OCI-LY3 (cell line): ENCODE measurements around the gene EMD.
"Not testable (repeated sequence)": the region's sequence is repeated elsewhere in the genome, so short reads cannot be mapped to it uniquely, and the experiment has no call there.

ENCODE experiments used
- H2AFZ ChIP-seq: fragments of 200-600, 300-600 bp; shearing (Covaris generic); 2 replicates; pipeline ENCODE4 v1.6.0; 2014; ENCODE audit warnings: antibody characterized with exemption, low read depth, low read length
- H3K27ac ChIP-seq: fragments of 200-600, 300-600 bp; sonication (generic); 2 replicates; pipeline ENCODE4 v1.5.1; 2014; ENCODE audit warnings: mild to moderate bottlenecking, low read length, moderate library complexity, mixed read lengths
- H3K27me3 ChIP-seq: fragments of 200-600, 300-600 bp; sonication (generic); 2 replicates; pipeline ENCODE4 v1.6.1; 2014; ENCODE audit warnings: low read depth, low read length, mixed read lengths
- H3K36me3 ChIP-seq: fragments of 200-600, 300-600 bp; sonication (generic); replicated peaks from 2 replicates; pipeline ENCODE3; 2014; ENCODE audit warnings: low read depth, low read length, mixed read lengths
- H3K4me1 ChIP-seq: fragments of 300-600, 200-600 bp; sonication (generic); 2 replicates; pipeline ENCODE4 v1.6.1; 2014; ENCODE audit warnings: low read length, mixed read lengths
- H3K4me2 ChIP-seq: fragments of 200-600, 300-600 bp; sonication (generic); 2 replicates; pipeline ENCODE4 v1.6.1; 2014; ENCODE audit warnings: low read length, mixed read lengths
- H3K4me3 ChIP-seq: fragments of 300-600, 200-600 bp; sonication (generic); 2 replicates; pipeline ENCODE4 v1.5.1; 2014; ENCODE audit warnings: antibody characterized with exemption, mild to moderate bottlenecking, low read length, moderate library complexity
- H3K79me2 ChIP-seq: fragments of 300-600, 200-600 bp; shearing (Covaris generic); 2 replicates; pipeline ENCODE4 v1.6.1; 2014; ENCODE audit warnings: mild to moderate bottlenecking, low read length, mixed read lengths
- H3K9ac ChIP-seq: fragments of 300-600, 200-600 bp; shearing (Covaris generic); 2 replicates; pipeline ENCODE4 v1.6.0; 2014; ENCODE audit warnings: mild to moderate bottlenecking, low read length, moderate library complexity
- H3K9me3 ChIP-seq: fragments of 200-600, 300-600 bp; shearing (Covaris generic); 2 replicates; pipeline ENCODE4 v1.6.1; 2014; ENCODE audit warnings: low read length, mixed read lengths; ENCODE audit not compliant: insufficient read depth
- H4K20me1 ChIP-seq: fragments of 200-600, 300-600 bp; sonication (generic); 2 replicates; pipeline ENCODE4 v1.6.1; 2016; ENCODE audit warnings: low read length, mixed read lengths; ENCODE audit not compliant: insufficient read depth
- CTCF ChIP-seq: fragments of 200-600, 300-600 bp; sonication (generic); IDR thresholded peaks from 2 replicates; pipeline ENCODE4 v1.5.1; 2014; ENCODE audit warnings: antibody characterized with exemption, low read length, low read depth
- EZH2phosphoT487 ChIP-seq: fragments of 200-600 bp; shearing (Covaris generic); IDR thresholded peaks from 2 replicates; pipeline ENCODE4 v1.6.1; 2018; ENCODE audit warnings: antibody characterized with exemption, mixed run types, low read depth

Gene EMD

GRCh38 chrX:154384284-154384892 lies 5.3 kb downstream of the EMD start:
- Histone ChIP-seq H3K27ac (no peak overlapping the region), H3K9ac (no peak overlapping the region), H3K79me2 (peaks cover 16% of the 10 kb centered on the region), H3K4me1 (peaks cover 11% of the 10 kb centered on the region), H3K4me2 (no peak overlapping the region), H2AFZ (no peak overlapping the region), H3K4me3 (no peak overlapping the region), H3K36me3 (peaks cover 13% of the 10 kb centered on the region), H3K27me3 (no peaks in the 10 kb centered on the region), H3K9me3 (no peaks in the 10 kb centered on the region), H4K20me1 (no peaks in the 10 kb centered on the region)
- TF ChIP-seq EZH2phosphoT487: no peak
- TF ChIP-seq CTCF: peak; percentile 47

GRCh38 chrX:154388094-154388493 lies 9.0 kb downstream of the EMD start:
- not testable (repeated sequence) for H3K9me3 ChIP-seq, H3K79me2 ChIP-seq, H3K4me2 ChIP-seq, H3K4me3 ChIP-seq, H3K9ac ChIP-seq, H3K36me3 ChIP-seq, H3K4me1 ChIP-seq, H3K27me3 ChIP-seq, H2AFZ ChIP-seq, H4K20me1 ChIP-seq, H3K27ac ChIP-seq

GRCh38 chrX:154388649-154389048 lies 9.6 kb downstream of the EMD start:
- H3K4me3 ChIP-seq, H3K27me3 ChIP-seq, H3K36me3 ChIP-seq, H3K4me2 ChIP-seq, H3K79me2 ChIP-seq, H3K4me1 ChIP-seq, H3K9me3 ChIP-seq, H4K20me1 ChIP-seq, H3K9ac ChIP-seq, H3K27ac ChIP-seq, H2AFZ ChIP-seq: not testable (repeated sequence)

GRCh38 chrX:154389812-154390747 lies 11.0 kb downstream of the EMD start:
- H4K20me1 ChIP-seq, H3K4me3 ChIP-seq: not testable (repeated sequence)

GRCh38 chrX:154396363-154396762 lies 17.3 kb downstream of the EMD start:
- H3K9ac ChIP-seq, H3K4me2 ChIP-seq, H4K20me1 ChIP-seq, H3K27me3 ChIP-seq, H3K27ac ChIP-seq, H2AFZ ChIP-seq, H3K9me3 ChIP-seq, H3K4me3 ChIP-seq: not testable (repeated sequence)
- Histone ChIP-seq H3K36me3 (peaks cover 26% of the 10 kb centered on the region), H3K4me1 (peaks cover 11% of the 10 kb centered on the region), H3K79me2 (peaks cover 26% of the 10 kb centered on the region)

More at GRCh38 chrX:154389812-154390747, 11.0 kb downstream of the EMD start:
- H3K4me1 ChIP-seq, H3K36me3 ChIP-seq, H3K27ac ChIP-seq, H3K27me3 ChIP-seq, H3K79me2 ChIP-seq, H2AFZ ChIP-seq, H3K9ac ChIP-seq, H3K4me2 ChIP-seq, H3K9me3 ChIP-seq: not testable (repeated sequence)
